Fibroblast of mammary gland (primary cell): ENCODE measurements around the gene RETN.

Source experiments
- DNase-seq: peaks from one replicate; pipeline ENCODE4 v3.0.0-alpha.2; 2010; ENCODE audit warnings: low read depth
- H3K4me3 ChIP-seq: 2 replicates; pipeline ENCODE4 v1.5.1; 2011; ENCODE audit warnings: low read depth, mild to moderate bottlenecking, low read length, moderate library complexity; ENCODE audit not compliant: control insufficient read depth
- TF ChIP-seq, protein P1 (sequence below): conservative IDR thresholded peaks from 2 replicates; pipeline ENCODE4 v1.5.1; 2011; ENCODE audit warnings: low read depth, low read length, inconsistent platforms; ENCODE audit not compliant: control insufficient read depth, insufficient read depth

The RETN gene

GRCh38 chr19:7624810-7625209 lies 44.0 kb upstream of the RETN start:
- DNase-seq, result no peak
- TF ChIP-seq, protein P1, sequence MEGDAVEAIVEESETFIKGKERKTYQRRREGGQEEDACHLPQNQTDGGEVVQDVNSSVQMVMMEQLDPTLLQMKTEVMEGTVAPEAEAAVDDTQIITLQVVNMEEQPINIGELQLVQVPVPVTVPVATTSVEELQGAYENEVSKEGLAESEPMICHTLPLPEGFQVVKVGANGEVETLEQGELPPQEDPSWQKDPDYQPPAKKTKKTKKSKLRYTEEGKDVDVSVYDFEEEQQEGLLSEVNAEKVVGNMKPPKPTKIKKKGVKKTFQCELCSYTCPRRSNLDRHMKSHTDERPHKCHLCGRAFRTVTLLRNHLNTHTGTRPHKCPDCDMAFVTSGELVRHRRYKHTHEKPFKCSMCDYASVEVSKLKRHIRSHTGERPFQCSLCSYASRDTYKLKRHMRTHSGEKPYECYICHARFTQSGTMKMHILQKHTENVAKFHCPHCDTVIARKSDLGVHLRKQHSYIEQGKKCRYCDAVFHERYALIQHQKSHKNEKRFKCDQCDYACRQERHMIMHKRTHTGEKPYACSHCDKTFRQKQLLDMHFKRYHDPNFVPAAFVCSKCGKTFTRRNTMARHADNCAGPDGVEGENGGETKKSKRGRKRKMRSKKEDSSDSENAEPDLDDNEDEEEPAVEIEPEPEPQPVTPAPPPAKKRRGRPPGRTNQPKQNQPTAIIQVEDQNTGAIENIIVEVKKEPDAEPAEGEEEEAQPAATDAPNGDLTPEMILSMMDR, result no peak
- no peak overlapping the region for H3K4me3 ChIP-seq

GRCh38 chr19:7625763-7626372 lies 43.0 kb upstream of the RETN start:
- DNase-seq, result no peak
- TF ChIP-seq, protein P1, result no peak
- H3K4me3 ChIP-seq, result no peak overlapping the region

- TF ChIP-seq, protein P1, result no peak
- no peak overlapping the region for H3K4me3 ChIP-seq
- DNase-seq, result no peak
These were observed 41.7 kb upstream of the RETN start for GRCh38 chr19:7627166-7627565.

DNA sequence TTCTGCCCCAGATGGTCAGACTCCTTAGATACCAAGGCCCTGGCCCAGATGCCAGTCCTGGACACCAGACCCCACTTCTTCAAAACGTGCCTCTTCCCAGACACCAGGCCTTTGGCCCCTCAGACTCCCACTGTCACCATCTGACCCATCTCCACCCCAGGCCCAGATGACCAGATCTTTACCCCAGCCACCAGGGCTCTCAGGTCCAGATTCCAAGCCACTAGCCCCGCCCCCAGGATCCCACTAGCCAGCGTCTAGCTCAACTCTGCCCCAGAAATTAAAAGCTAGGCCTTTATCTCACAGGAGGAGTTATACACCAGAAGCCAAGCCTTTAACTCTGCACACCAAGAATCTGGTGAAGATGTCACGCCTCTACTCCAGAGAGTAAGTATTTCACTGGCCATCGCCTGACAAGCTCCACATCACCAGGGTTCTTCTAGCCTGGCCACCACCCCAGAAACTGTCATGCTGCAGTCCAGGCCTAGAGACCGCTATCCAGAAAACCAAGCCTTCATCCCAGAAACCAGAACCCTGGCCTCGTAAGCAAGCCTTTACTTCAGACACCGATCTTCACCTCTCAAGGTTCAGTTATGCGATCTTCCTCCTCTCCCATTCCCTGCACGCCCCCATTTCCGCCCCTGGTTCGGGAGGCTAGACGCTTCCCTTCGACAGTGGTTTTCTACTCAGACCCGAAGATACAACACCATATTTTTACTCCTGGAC lies 40.1 kb upstream of the RETN start:
- peak overlapping the region; percentile 100 for H3K4me3 ChIP-seq
- DNase-seq, result no peak
- TF ChIP-seq, protein P1, result no peak

DNA sequence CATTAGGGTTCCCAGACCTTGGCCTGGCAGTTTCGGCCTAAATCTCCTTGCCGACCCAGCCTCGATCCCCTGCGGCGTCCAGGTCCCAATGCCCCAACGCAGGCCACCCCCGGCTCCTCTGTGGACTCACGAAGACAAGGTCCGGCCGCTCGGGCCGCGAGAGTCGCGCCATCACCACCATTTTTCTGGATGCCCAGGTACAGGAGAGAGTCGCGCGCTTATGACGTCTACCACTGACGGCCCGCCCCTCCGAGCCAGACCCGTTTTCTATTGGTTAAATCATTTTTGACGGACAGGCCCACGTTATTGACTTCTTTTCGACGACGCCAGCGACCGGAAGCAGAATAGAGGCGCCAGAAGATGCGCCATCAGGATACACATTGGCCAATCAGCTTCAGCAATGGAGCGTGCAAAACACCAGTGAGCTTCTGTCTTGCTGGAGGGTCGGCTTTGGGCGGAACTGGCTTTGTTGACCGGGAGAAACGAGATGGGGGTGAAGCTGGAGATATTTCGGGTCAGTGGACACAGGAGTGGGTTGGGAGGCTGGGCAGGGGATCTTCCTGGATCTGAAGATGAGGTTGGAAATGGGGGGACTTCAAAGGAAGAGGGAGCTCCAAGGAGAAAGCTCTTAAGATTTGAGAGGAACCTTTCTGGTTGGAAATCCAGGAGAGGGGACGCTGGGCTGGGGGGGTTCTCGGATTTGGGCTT lies 39.3 kb upstream of the RETN start, which contains the start of the genes PET100 and XAB2:
Gene PET100, plus strand, starts transcription at position 447 of the 708 bp plus-strand sequence. Its CDS starts 41 bp downstream, at position 488.
Gene XAB2, minus strand, starts transcription at position 199 of the 708 bp plus-strand sequence. Its CDS starts 18 bp downstream, at position 181.
- TF ChIP-seq, protein P1, result no peak
- H3K4me3 ChIP-seq, result peak within 1 kb of the TSS; percentile 100
- peak; percentile 99 for DNase-seq

DNA sequence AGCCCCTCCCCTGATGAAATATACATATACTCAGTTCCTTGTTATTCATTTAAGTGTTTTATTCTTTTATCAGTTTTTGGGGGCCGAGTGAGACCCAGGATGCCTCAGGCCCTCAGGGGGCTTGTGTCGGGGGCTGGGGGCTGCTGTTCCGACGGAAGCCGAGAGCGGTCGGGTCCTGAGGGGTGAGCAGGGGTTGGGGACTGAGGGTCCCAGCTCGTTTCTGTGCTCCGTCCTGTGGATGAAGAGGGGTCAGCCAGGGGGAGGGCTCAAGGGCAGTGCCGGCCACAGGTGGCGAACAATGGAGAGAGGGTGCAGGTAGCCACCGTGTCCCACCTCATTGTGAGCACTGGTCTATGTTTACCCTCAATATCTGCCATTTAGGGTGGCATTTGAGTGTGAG lies 37.3 kb upstream of the RETN start:
- TF ChIP-seq, protein P1, result no peak

More for the DNA sequence above, 37.3 kb upstream of the RETN start:
- no peak for DNase-seq
- no peak overlapping the region for H3K4me3 ChIP-seq
